ENCODE data around the gene PRMT7. TPM values are rescaled to one million over a fixed set of nuclear protein-coding genes. Genes with fewer than 3 reads are reported as not detected.

PRMT7 gene
- total and polyA plus RNA-seq, 5 experiments from 2014 or later = 35.7 to 112 (median 49.9) TPM

GRCh38 chr16:68319185-68319908 is 8.5 kb downstream of the PRMT7 start:
- Mint-ChIP-seq H3K4me1 (peaks cover 20 to 35% (median 24%) of the 10 kb centered on the region in 4 donors), H3K36me3 (peaks cover 0 to 86% (median 6%) of the 10 kb centered on the region in 3 donors), H3K4me3 (no peak overlapping the region), H3K27me3 (no peaks in the 10 kb centered on the region), H3K9me3 (no peaks in the 10 kb centered on the region), H3K27ac (peak overlapping the region in 7 of 10 donors; percentile 10 to 75 (median 54))
- POLR2A ChIA-PET = interaction anchor here (0.6 to 3.0 kb wide), 3 partner anchors 8 to 1966 kb away, joined by 3 to 6 read pairs (median 3); partner anchors contain the start of genes PLA2G15, PRMT7 and SLC7A6OS
- DNase-seq (no peak), ATAC-seq (no peak)

DNA sequence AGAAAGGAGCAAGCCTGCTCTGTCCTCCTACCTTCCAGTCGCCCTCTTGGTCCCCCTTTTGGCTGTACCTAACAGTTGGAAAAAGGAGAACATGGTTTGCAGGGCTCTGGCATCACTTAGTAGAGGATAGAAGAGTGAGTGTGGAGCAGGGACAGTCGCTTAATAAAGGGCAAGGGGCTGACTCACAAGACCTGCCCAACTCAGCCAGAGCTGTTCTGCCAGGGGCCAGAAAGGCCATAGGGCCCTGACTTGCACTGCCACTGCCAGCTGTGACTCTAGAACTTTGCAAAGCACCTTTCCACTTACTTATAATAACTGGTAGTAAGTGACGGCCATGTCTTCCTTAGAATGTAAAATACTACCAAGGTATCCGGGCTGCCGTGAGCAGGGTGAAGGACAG is 13.5 kb downstream of the PRMT7 start:
- H3K4me3 Mint-ChIP-seq = no peak overlapping the region
- no peak for DNase-seq
- POLR2A ChIA-PET = interaction anchor here (0.6 to 3.1 kb wide), 5 partner anchors 39 to 85 kb away, joined by 3 to 8 read pairs (median 4); partner anchors contain the start of gene SLC7A6
- ATAC-seq = no peak
- no peaks in the 10 kb centered on the region for H3K9me3 Mint-ChIP-seq
- H3K27ac Mint-ChIP-seq = peak overlapping the region in 1 of 10 donors; percentile 27
- peaks cover 0 to 79% (median 0%) of the 10 kb centered on the region in 3 donors for H3K36me3 Mint-ChIP-seq
- H3K4me1 Mint-ChIP-seq = peaks cover 5 to 17% (median 12%) of the 10 kb centered on the region in 4 donors
- H3K27me3 Mint-ChIP-seq = no peaks in the 10 kb centered on the region

DNA sequence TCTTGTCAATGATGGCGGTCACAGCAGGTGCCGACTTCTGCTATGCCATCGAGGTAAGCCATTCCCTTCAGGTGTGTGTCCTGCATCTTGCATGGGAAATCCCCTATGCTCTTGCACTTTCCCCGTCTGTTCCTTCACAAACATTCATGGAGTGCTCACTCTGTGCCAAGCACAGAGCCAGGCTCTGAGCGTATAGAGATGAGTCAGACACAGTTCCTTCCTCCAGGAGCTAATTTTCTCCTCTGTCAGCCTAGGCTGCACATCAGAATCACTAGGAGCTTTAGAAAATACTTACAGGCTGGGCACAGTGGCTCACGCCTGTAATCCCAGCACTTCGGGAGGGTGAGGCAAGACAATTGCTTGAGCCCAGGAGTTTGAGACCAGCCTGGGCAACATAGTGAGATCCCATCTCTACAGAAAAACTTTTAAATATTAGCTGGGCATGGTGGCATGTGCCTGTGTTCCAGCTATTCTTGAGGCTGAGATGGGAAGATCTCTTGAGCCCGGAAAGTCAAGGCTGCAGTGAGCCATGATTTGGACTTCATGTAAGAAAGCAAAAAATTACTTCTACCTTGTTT is 14.1 kb downstream of the PRMT7 start:
- Mint-ChIP-seq H3K4me1 (peaks cover 5 to 15% (median 10%) of the 10 kb centered on the region in 4 donors), H3K9me3 (no peaks in the 10 kb centered on the region), H3K4me3 (no peak overlapping the region), H3K27ac (peak overlapping the region in 1 of 10 donors; percentile 77), H3K36me3 (peaks cover 0 to 74% (median 0%) of the 10 kb centered on the region in 3 donors), H3K27me3 (no peaks in the 10 kb centered on the region)
- POLR2A ChIA-PET = interaction anchor here (0.6 to 1.7 kb wide), 2 partner anchors 63 to 81 kb away, joined by 3 to 4 read pairs; no protein-coding TSS in a partner anchor
- DNase-seq (no peak), ATAC-seq (no peak)

DNA sequence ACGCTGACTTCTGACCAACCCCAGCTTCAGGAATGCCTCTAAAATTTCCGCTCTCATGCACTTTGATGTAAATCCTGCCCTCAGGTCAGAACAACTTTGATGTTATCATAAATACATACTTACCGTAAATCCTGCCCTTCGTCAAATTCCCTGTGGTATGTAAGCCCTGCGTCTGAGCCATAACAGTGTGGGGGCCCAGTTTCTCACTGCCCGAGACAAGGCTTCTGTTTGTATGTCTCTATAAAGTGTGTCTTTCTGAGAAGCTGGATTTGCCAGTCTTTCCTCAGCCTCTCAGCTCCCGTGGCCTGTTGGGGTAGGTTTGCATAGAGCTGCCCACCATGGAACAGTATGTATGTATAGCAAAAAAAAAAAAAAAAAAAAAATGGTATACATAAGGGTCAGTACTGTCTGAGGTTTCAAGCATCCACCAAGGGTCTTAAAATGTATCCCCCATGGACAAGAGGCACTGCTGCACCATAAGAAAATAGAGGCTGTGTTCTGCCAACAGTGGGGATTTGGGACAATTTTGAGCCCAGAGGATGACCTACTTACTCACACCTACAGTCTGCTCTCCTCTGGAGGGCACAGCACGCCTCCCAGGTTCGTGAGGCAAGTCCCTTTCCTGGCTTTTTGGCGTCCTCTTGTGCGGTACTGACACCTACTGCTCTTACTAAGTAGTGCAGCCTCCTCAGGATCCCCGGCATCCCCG is 17.5 kb downstream of the PRMT7 start:
- H3K27ac Mint-ChIP-seq = peak overlapping the region in 3 of 10 donors; percentile 31 to 67 (median 52)
- H3K4me1 Mint-ChIP-seq = peaks cover 12 to 21% (median 15%) of the 10 kb centered on the region in 4 donors
- peaks cover 0 to 73% (median 3%) of the 10 kb centered on the region in 3 donors for H3K36me3 Mint-ChIP-seq
- ATAC-seq (peak; percentile 99), DNase-seq (peak; percentile 60 to 88 (median 78))
- no peaks in the 10 kb centered on the region for H3K9me3 Mint-ChIP-seq
- H3K4me3 Mint-ChIP-seq = no peak overlapping the region
- no peaks in the 10 kb centered on the region for H3K27me3 Mint-ChIP-seq
- POLR2A ChIA-PET = interaction anchor here (0.6 to 4.8 kb wide), 6 partner anchors 17 to 809 kb away, joined by 3 to 40 read pairs (median 5); partner anchors contain the start of genes PRMT7, SLC7A6 and SLC7A6OS

GRCh38 chr16:68328860-68329390 is 18.1 kb downstream of the PRMT7 start:
- Mint-ChIP-seq H3K4me1 (peaks cover 12 to 21% (median 15%) of the 10 kb centered on the region in 4 donors), H3K36me3 (peaks cover under 1 to 71% (median 3%) of the 10 kb centered on the region in 3 donors), H3K4me3 (no peak overlapping the region), H3K27ac (peak overlapping the region in 3 of 10 donors; percentile 31 to 60 (median 52)), H3K27me3 (no peaks in the 10 kb centered on the region), H3K9me3 (no peaks in the 10 kb centered on the region)
- POLR2A ChIA-PET = interaction anchor here (1.0 to 4.8 kb wide), 5 partner anchors 18 to 90 kb away, joined by 4 to 40 read pairs (median 5); partner anchors contain the start of genes PRMT7, SLC7A6 and SLC7A6OS
- DNase-seq (no peak), ATAC-seq (no peak)

- peaks cover 3 to 72% (median 12%) of the 10 kb centered on the region in 3 donors for H3K36me3 Mint-ChIP-seq
- POLR2A ChIA-PET = no interaction called here
- peak overlapping the region in 2 of 10 donors; percentile 53 to 77 for H3K27ac Mint-ChIP-seq
- H3K4me3 Mint-ChIP-seq = no peak overlapping the region
- no peak for ATAC-seq
- peaks cover 12 to 21% (median 15%) of the 10 kb centered on the region in 4 donors for H3K4me1 Mint-ChIP-seq
- no peaks in the 10 kb centered on the region for H3K9me3 Mint-ChIP-seq
- H3K27me3 Mint-ChIP-seq = no peaks in the 10 kb centered on the region
- DNase-seq = no peak
These were observed 21.1 kb downstream of the PRMT7 start for GRCh38 chr16:68331879-68332410.

DNA sequence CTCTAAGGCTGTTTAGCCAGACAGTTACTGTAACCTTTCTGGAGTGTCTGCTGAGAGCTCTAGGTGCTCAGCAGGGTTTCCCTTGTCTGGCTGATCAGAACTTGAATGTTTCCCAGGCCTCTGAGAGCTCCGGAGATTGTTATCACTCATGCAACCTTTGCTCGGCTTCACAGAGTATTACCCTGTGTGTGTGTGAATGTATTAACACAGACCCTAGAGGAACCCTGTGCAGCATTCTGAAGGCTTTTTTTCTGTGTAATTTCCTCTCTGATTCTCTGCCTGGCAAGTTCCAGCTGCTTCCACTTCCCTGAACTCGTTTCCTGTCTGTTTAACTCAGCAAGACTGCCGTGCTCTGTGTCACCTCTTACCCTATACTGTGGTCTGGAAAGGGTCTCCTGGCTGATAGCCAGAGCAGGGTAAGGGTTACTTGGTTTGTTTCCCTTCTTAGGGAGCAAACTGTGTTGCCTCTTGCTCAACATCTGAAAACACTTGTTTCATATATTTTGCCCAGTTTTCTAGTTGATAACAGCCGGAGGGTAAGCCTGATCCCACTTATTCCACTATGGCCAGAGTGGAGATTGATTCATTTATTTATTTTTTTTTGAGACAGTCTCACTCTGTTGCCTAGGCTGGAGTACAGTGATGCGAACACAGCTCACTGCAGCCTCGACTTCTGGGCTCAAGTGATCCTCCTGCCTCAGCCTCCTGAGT is 21.7 kb downstream of the PRMT7 start:
- peak overlapping the region in 2 of 10 donors; percentile 53 to 77 for H3K27ac Mint-ChIP-seq
- H3K36me3 Mint-ChIP-seq = peaks cover 3 to 74% (median 18%) of the 10 kb centered on the region in 3 donors

DNA sequence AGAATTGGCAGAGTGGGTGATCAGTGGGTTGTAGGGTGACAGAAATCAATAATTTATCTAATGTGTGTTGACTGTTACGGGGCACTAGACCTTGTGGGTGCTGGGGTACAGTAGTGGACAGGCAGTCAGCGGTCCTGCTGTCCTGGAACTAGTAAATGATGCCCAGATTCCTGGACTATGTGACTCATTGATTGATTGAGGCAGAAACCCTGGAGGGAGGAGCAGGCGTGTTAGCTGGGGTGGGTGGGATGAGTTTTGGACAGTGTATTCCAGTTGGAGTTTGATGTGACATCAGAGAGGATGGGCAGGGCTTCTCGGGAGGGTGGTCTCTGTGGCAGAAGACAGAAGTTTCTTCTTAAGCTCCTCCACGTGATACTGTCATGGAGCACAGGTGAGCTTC is 24.4 kb downstream of the PRMT7 start:
- no peaks in the 10 kb centered on the region for H3K9me3 Mint-ChIP-seq
- DNase-seq (no peak), ATAC-seq (no peak)
- H3K4me3 Mint-ChIP-seq = no peak overlapping the region
- POLR2A ChIA-PET = interaction anchor here (0.6 to 0.9 kb wide), 3 partner anchors 73 to 396 kb away, joined by 3 read pairs; no protein-coding TSS in a partner anchor
- peaks cover 8 to 13% (median 11%) of the 10 kb centered on the region in 4 donors for H3K4me1 Mint-ChIP-seq
- peaks cover 3 to 85% (median 37%) of the 10 kb centered on the region in 3 donors for H3K36me3 Mint-ChIP-seq
- H3K27ac Mint-ChIP-seq = peak overlapping the region in 2 of 10 donors; percentile 32 to 66
- H3K27me3 Mint-ChIP-seq = no peaks in the 10 kb centered on the region

More for the DNA sequence above, 21.7 kb downstream of the PRMT7 start:
- DNase-seq (no peak), ATAC-seq (no peak)
- POLR2A ChIA-PET = no interaction called here
- Mint-ChIP-seq H3K27me3 (no peaks in the 10 kb centered on the region), H3K4me3 (peak overlapping the region in 1 of 10 donors; percentile 40), H3K4me1 (peaks cover 12 to 21% (median 15%) of the 10 kb centered on the region in 4 donors), H3K9me3 (no peaks in the 10 kb centered on the region)

GRCh38 chr16:68338326-68339119 is 27.7 kb downstream of the PRMT7 start:
- Mint-ChIP-seq H3K36me3 (peaks cover 5 to 94% (median 48%) of the 10 kb centered on the region in 3 donors), H3K27me3 (no peaks in the 10 kb centered on the region), H3K27ac (peak overlapping the region in 2 of 10 donors; percentile 58 to 86), H3K9me3 (no peaks in the 10 kb centered on the region), H3K4me1 (peaks cover 0 to 8% (median 0%) of the 10 kb centered on the region in 4 donors), H3K4me3 (no peak overlapping the region)
- POLR2A ChIA-PET = no interaction called here
- no peak for ATAC-seq
- DNase-seq = no peak

GRCh38 chr16:68339214-68339613 is 28.4 kb downstream of the PRMT7 start:
- Mint-ChIP-seq H3K9me3 (no peaks in the 10 kb centered on the region), H3K36me3 (peaks cover 5 to 94% (median 44%) of the 10 kb centered on the region in 3 donors), H3K27ac (no peak overlapping the region), H3K4me3 (no peak overlapping the region), H3K27me3 (no peaks in the 10 kb centered on the region), H3K4me1 (peaks cover 0 to 8% (median 0%) of the 10 kb centered on the region in 4 donors)
- DNase-seq = no peak
- no peak for ATAC-seq
- POLR2A ChIA-PET = interaction anchor here (0.6 kb wide), 1 partner anchor 30 kb away, joined by 4 read pairs; no protein-coding TSS in a partner anchor

All from naive thymus-derived CD8-positive, alpha-beta T cell (primary cell).